Caco-2 (cell line): Measurements from ENCODE around the gene UFC1. TPM values are rescaled to one million over a fixed set of nuclear protein-coding genes. Genes with fewer than 3 reads are reported as not detected.

Experiments
- BruUV-seq: library from RNA; stranded (reverse); fragments of 400-500 nt; replicated peaks from 2 replicates; lab custom pipeline; 2021; lab: Mats Ljungman, UMichigan
- CTCF ChIA-PET: fragments of 300-600 bp; sonication (Branson Sonifier 250); formaldehyde crosslinking; loops from one replicate; lab custom pipeline; 2022; ENCODE audit warnings: antibody characterized with exemption; lab: Charles Lee
- POLR2A ChIA-PET: fragments of 300-600 bp; sonication (Branson Sonifier 250); formaldehyde crosslinking; loops from one replicate; lab custom pipeline; 2022; ENCODE audit warnings: antibody characterized with exemption; lab: Charles Lee
- DNase-seq, 2 experiments: peaks; one replicate each; pipeline versions ENCODE4 v3.0.0 to v3.0.0-alpha.2; 2020 to 2022
- H3K27me3 ChIP-seq: replicated peaks from 2 replicates; pipeline ENCODE4 v1.6.0; 2011; ENCODE audit warnings: low read length; ENCODE audit not compliant: control insufficient read depth, insufficient read depth
- H3K36me3 ChIP-seq: 2 replicates; pipeline ENCODE4 v1.5.1; 2011; ENCODE audit warnings: low read length; ENCODE audit not compliant: control insufficient read depth, insufficient read depth
- H3K4me1 ChIP-seq: fragments of 250-450 bp; sonication (Bioruptor Pico); 2 replicates; pipeline ENCODE4 v1.5.1; 2020; ENCODE audit warnings: mild to moderate bottlenecking
- H3K4me3 ChIP-seq: 2 replicates; pipeline ENCODE4 v1.5.1; 2011; ENCODE audit warnings: low read depth, mild to moderate bottlenecking, control low read depth, low read length
- H3K9me3 ChIP-seq: fragments of 250-450 bp; sonication (Bioruptor Pico); 2 replicates; pipeline ENCODE4 v1.5.1; 2020; ENCODE audit warnings: mild to moderate bottlenecking, moderate library complexity
- H3K27ac Mint-ChIP-seq: one replicate; pipeline ENCODE4 v1.8.0; 2022; ENCODE audit warnings: mixed read lengths; ENCODE audit not compliant: unreplicated experiment
- H3K27me3 Mint-ChIP-seq: one replicate; pipeline ENCODE4 v1.8.0; 2022; ENCODE audit warnings: mixed read lengths; ENCODE audit not compliant: insufficient read depth, unreplicated experiment
- H3K36me3 Mint-ChIP-seq: one replicate; pipeline ENCODE4 v1.8.0; 2022; ENCODE audit warnings: mild to moderate bottlenecking, mixed read lengths; ENCODE audit not compliant: insufficient read depth, unreplicated experiment
- H3K4me1 Mint-ChIP-seq: one replicate; pipeline ENCODE4 v1.8.0; 2022; ENCODE audit warnings: low read depth, mixed read lengths; ENCODE audit not compliant: unreplicated experiment
- H3K4me3 Mint-ChIP-seq: one replicate; pipeline ENCODE4 v1.8.0; 2022; ENCODE audit warnings: mild to moderate bottlenecking, moderate library complexity, mixed read lengths; ENCODE audit not compliant: unreplicated experiment
- H3K9me3 Mint-ChIP-seq: one replicate; pipeline ENCODE4 v1.8.0; 2022; ENCODE audit warnings: mixed read lengths; ENCODE audit not compliant: unreplicated experiment
- CTCF ChIP-seq, 2 experiments: fragments of 200-600 bp in 1 of 2; IDR thresholded peaks; 1 replicate in 1 of 2; 2 replicates in 1 of 2; pipeline versions ENCODE4 v1.5.1 to v1.8.0; 2011 to 2022; ENCODE audit warnings: antibody characterized with exemption in 1 of 2, control low read depth in 1 of 2, inconsistent platforms in 1 of 2, low read depth in 1 of 2, low read length in 1 of 2, mild to moderate bottlenecking in 1 of 2, moderate library complexity in 1 of 2; ENCODE audit not compliant: insufficient read depth in 1 of 2, severe bottlenecking in 1 of 2, unreplicated experiment in 1 of 2
- intact Hi-C: fragments of 100-400 bp; cut with micrococcal nuclease; formaldehyde crosslinking; loops from one replicate; pipeline ENCODE4 v1.10.0; 2022; ENCODE audit not compliant: unreplicated experiment
- total RNA-seq: library from RNA; stranded (reverse); gene quantifications from 2 replicates; pipeline ENCODE4 v1.2.3, GENCODE V29; 2022

The UFC1 gene
- total RNA-seq, 1 experiment from 2014 or later, result 98.2 TPM

DNA sequence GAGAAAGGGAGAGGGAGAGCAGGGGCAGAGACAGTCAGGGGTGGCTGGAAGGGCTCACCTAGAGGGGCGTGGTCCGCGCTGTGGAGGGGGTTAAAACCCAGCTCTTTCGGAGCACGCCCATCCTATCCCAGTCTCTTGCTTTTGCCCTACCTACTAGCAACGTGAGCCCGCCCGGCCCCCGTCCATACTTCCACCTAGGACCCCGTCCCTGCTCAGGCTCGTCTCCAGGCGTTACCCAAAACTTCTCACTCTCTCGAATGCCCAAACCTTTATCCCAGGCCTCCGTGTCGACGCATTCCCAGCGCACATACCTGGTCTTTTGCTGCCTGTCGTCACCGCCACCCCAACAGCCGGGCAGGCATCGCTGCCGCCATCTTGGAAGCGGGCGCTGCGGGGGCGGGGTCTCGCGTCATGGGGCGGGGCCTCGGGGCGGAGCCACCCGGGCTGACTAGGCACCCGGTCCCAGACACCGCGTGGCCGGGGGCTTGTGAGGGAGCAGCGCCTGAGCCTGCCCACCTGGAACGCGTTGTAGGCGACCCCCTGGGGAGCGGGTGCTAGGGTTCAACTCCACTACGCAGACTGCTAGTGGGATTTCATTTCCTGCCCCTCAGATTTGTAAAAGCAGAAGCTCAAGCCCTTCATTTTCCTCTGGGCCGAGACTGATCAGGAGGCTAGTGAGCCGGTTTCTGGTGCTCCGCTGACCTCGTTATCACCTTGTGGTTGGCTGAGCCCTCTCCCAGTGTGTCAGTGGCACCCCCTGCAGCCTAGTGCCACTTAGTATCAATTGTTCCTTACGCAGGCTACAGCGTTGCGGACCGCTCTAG is 23.5 kb downstream of the UFC1 start, which contains the start of gene B4GALT3:
B4GALT3 (minus strand) TSS at position 396 of the 824 bp plus-strand sequence. CDS start 1,447 bp downstream, outside the sequence.
- POLR2A ChIA-PET, result interaction anchor here (0.6 to 2.4 kb wide), 6 partner anchors 8 to 213 kb away, joined by 4 to 25 read pairs (median 7); partner anchors contain the start of genes NDUFS2, PPOX, TOMM40L and USP21
- Mint-ChIP-seq H3K4me3 (peak within 1 kb of the TSS; percentile 85), H3K36me3 (peaks cover 31% of the 10 kb centered on the region), H3K9me3 (no peaks in the 10 kb centered on the region), H3K27me3 (no peaks in the 10 kb centered on the region), H3K27ac (peak within 1 kb of the TSS; percentile 96), H3K4me1 (peaks cover 14% of the 10 kb centered on the region)
- CTCF ChIA-PET, result interaction anchor here (0.6 to 1.4 kb wide), 3 partner anchors 12 to 48 kb away, joined by 3 to 22 read pairs (median 4); partner anchors contain the start of genes PPOX and TOMM40L
- Histone ChIP-seq H3K4me1 (peaks cover 4% of the 10 kb centered on the region), H3K36me3 (peaks cover 4% of the 10 kb centered on the region; the same call in 1 of the 2 replicates), H3K27me3 (no peaks in the 10 kb centered on the region), H3K9me3 (no peaks in the 10 kb centered on the region), H3K4me3 (peak within 1 kb of the TSS; percentile 91)
- peak; percentile 44 to 54 for TF ChIP-seq CTCF (IDR thresholded peaks at IDR 0.05; ENCODE audit: insufficient read depth in 1 of 2, low read depth in 1 of 2, low read length in 1 of 2, severe bottlenecking in 1 of 2, unreplicated experiment in 1 of 2)
- peak; percentile 87 to 96 for DNase-seq
- TSS peak; percentile 39 for BruUV-seq
- intact Hi-C loops, result loop anchor here (5.0 kb wide), 1 partner anchor 60 kb away; the partner anchor contains the start of genes NIT1 and PFDN2

DNA sequence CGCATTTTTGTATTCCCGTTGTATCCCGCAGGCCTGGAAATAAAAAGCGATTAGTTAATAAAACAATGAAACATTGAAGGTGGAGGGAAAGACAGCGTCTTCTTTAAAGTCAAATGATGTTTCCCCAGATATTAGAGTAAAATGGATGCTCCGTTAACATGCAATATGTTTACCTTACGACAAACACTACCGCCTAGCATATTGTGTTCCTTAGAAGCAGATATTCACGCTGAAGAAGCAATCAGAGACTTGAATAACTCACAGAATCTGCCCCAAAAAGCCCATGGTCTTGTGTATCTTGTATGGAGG is 24.1 kb downstream of the UFC1 start:
- Mint-ChIP-seq H3K9me3 (no peaks in the 10 kb centered on the region), H3K4me1 (peaks cover 17% of the 10 kb centered on the region), H3K36me3 (peaks cover 26% of the 10 kb centered on the region), H3K27ac (peak overlapping the region; percentile 96), H3K4me3 (peak overlapping the region; percentile 85), H3K27me3 (no peaks in the 10 kb centered on the region)
- ChIA-PET POLR2A (interaction anchor here (2.4 kb wide), 1 partner anchor 12 kb away, joined by 25 read pairs; the partner anchor contains the start of gene PPOX), CTCF (no interaction called here)
- Histone ChIP-seq H3K9me3 (no peaks in the 10 kb centered on the region), H3K36me3 (peaks cover 4% of the 10 kb centered on the region; the same call in 1 of the 2 replicates), H3K27me3 (no peaks in the 10 kb centered on the region), H3K4me1 (peaks cover 4% of the 10 kb centered on the region), H3K4me3 (peak overlapping the region; percentile 91)
- no peak for DNase-seq
- BruUV-seq, result TSS peak; percentile 98
- TF ChIP-seq CTCF (IDR thresholded peaks at IDR 0.05; ENCODE audit: insufficient read depth in 1 of 2, low read depth in 1 of 2, low read length in 1 of 2, severe bottlenecking in 1 of 2, unreplicated experiment in 1 of 2), result no peak
- intact Hi-C loops, result loop anchor here (5.0 kb wide), 1 partner anchor 61 kb away; the partner anchor contains the start of genes NIT1 and PFDN2

DNA sequence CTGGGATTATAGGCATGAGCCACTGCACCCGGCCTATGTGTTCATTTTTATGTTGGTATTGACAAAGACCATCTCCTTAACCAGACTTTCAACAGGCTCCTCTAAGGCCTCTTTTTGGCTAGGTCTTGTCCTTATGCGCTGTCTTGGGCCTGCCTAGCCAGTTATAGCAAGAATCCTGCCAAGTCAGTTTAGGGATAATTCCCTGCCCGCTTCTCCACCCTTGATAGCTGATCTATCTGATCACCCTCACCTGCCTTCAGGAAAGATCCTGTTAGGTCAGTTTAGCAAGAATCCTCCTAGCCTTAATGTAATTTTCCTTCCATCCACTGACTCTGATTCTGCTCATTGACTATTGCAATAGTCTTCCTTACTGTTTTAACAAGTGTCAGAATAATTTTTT is 25.9 kb downstream of the UFC1 start:
- Histone ChIP-seq H3K9me3 (no peaks in the 10 kb centered on the region), H3K4me1 (peaks cover 4% of the 10 kb centered on the region), H3K27me3 (no peaks in the 10 kb centered on the region), H3K4me3 (no peak overlapping the region), H3K36me3 (peaks cover 2% of the 10 kb centered on the region; the same call in 1 of the 2 replicates)
- DNase-seq, result no peak
- POLR2A ChIA-PET, result no interaction called here
- H3K4me1 Mint-ChIP-seq, result peaks cover 20% of the 10 kb centered on the region
- CTCF ChIA-PET, result no interaction called here
- no peak overlapping the region for H3K4me3 Mint-ChIP-seq
- no peak overlapping the region for H3K27ac Mint-ChIP-seq
- no TSS peak for BruUV-seq
- TF ChIP-seq CTCF (IDR thresholded peaks at IDR 0.05; ENCODE audit: insufficient read depth in 1 of 2, low read depth in 1 of 2, low read length in 1 of 2, severe bottlenecking in 1 of 2, unreplicated experiment in 1 of 2), result no peak
- intact Hi-C loops, result loop anchor here (1.0 to 5.0 kb wide), 2 partner anchors 62 to 203 kb away; partner anchors contain the start of genes NIT1 and PFDN2
- peaks cover 8% of the 10 kb centered on the region for H3K36me3 Mint-ChIP-seq
- H3K27me3 Mint-ChIP-seq, result no peaks in the 10 kb centered on the region
- no peaks in the 10 kb centered on the region for H3K9me3 Mint-ChIP-seq
